ENCODE measurements around the gene RALGAPA1. TPM values are rescaled to one million over a fixed set of nuclear protein-coding genes. Genes with fewer than 3 reads are reported as not detected.

RALGAPA1 gene
- total and polyA plus RNA-seq, 2 donors (not counting 1 experiment from before 2014, with no cell fraction given): 17.3 to 94.0 TPM

DNA sequence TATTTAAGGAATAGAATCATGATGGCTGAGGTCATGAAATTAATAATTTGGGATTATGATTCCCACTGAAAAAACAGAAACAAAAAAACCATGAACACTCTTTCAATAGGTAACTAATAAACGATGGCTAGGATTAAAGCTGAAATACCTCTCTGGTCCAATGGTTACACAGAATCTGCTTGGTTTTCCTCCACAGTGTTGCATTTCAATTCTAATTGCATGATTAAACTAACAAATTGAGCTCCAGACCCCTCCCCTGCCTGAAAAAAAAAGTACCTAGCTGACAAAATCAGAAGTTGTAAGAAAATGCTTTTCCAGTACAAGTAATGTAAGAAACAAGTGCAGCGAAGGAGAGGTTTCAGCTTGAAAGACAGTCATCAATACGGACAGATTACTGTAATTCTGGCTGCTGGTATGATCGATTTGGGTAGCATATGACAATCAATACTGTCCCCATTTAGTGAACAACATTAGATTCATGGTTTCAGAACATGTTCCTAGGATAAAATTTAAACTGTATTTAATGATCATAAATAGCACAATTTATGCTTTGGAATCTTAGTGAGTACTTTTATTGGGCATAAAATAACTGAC, 243.1 kb downstream of the RALGAPA1 start:
- Histone ChIP-seq H3K36me3 (replicated peaks in 1 of 2; ENCODE audit: control extremely low read depth in 1 of 2, control insufficient read depth in 1 of 2, extremely low read depth in 1 of 2, insufficient read depth in 2 of 2, low read length in 1 of 2) (no peaks in the 10 kb centered on the region), H3K27ac (ENCODE audit: low read length in 2 of 2) (no peak overlapping the region), H3K9me3 (ENCODE audit: control extremely low read depth in 1 of 3, control insufficient read depth in 2 of 3, insufficient read depth in 1 of 3, low read length in 2 of 3) (no peaks in the 10 kb centered on the region), H3K4me2 (replicated peaks; ENCODE audit: low read depth, low read length, poor library complexity, severe bottlenecking) (no peak overlapping the region), H3K4me3 (ENCODE audit: control extremely low read depth in 1 of 5, extremely low read depth in 1 of 5, insufficient read depth in 1 of 5, low read depth in 2 of 5, low read length in 4 of 5) (no peak overlapping the region), H2AFZ (ENCODE audit: insufficient read depth, low read depth, low read length, poor library complexity, severe bottlenecking) (no peak overlapping the region), H3K79me2 (ENCODE audit: control insufficient read depth, insufficient read depth, low read length) (no peaks in the 10 kb centered on the region), H3K4me1 (ENCODE audit: control insufficient read depth in 2 of 2, insufficient read depth in 2 of 2, low read length in 2 of 2) (no peaks in the 10 kb centered on the region), H3K9ac (ENCODE audit: low read length) (no peak overlapping the region), H3K27me3 (replicated peaks in 1 of 4; ENCODE audit: control extremely low read depth in 1 of 4, control insufficient read depth in 3 of 4, insufficient read depth in 4 of 4, low read length in 3 of 4) (no peaks in the 10 kb centered on the region), H4K20me1 (ENCODE audit: control insufficient read depth, insufficient read depth, low read length, poor library complexity, severe bottlenecking) (no peaks in the 10 kb centered on the region)
- H3K27ac Mint-ChIP-seq: no peak overlapping the region
- TF ChIP-seq, protein P1, sequence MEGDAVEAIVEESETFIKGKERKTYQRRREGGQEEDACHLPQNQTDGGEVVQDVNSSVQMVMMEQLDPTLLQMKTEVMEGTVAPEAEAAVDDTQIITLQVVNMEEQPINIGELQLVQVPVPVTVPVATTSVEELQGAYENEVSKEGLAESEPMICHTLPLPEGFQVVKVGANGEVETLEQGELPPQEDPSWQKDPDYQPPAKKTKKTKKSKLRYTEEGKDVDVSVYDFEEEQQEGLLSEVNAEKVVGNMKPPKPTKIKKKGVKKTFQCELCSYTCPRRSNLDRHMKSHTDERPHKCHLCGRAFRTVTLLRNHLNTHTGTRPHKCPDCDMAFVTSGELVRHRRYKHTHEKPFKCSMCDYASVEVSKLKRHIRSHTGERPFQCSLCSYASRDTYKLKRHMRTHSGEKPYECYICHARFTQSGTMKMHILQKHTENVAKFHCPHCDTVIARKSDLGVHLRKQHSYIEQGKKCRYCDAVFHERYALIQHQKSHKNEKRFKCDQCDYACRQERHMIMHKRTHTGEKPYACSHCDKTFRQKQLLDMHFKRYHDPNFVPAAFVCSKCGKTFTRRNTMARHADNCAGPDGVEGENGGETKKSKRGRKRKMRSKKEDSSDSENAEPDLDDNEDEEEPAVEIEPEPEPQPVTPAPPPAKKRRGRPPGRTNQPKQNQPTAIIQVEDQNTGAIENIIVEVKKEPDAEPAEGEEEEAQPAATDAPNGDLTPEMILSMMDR (IDR thresholded peaks at IDR 0.05): no peak
- TF ChIP-seq EZH2 (IDR thresholded peaks at IDR 0.05; ENCODE audit: borderline replicate concordance, insufficient read depth, low read depth, low read length, poor library complexity, severe bottlenecking): no peak
- no peaks in the 10 kb centered on the region for H3K27me3 Mint-ChIP-seq
- no CpG with 5 or more reads among the region's 4 CpGs for WGBS (ENCODE audit: insufficient coverage)
- DNase-seq (no peak), ATAC-seq (ENCODE audit: low read depth) (no peak)
- intact Hi-C loops (cut with micrococcal nuclease): no loop called here
- ChIA-PET CTCF (no interaction called here), POLR2A (no interaction called here)
- H3K4me3 Mint-ChIP-seq: no peak overlapping the region
- H3K9me3 Mint-ChIP-seq (ENCODE audit: insufficient read depth): no peaks in the 10 kb centered on the region
- no peaks in the 10 kb centered on the region for H3K4me1 Mint-ChIP-seq

DNA sequence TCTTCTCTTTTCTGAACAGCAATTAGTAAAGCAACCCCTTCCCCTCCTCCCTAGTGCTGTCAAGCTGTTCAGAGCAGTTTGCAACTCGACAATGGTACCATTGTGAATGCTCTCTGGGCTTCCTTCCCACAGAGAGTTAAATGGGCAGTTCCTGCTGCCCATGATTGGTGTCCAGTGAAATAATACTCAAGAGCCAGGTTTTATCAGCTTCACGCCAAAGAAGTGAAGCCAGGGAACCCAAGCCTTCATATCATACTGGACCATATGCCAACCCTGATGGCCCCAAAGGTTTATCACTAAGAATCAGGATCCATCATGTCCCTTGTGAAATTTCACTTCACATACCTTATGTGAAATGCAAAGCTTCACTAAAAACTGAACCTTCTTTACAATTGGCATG, 250.4 kb downstream of the RALGAPA1 start:
- TF ChIP-seq, protein P1 (IDR thresholded peaks at IDR 0.05): no peak
- TF ChIP-seq EZH2 (IDR thresholded peaks at IDR 0.05; ENCODE audit: borderline replicate concordance, insufficient read depth, low read depth, low read length, poor library complexity, severe bottlenecking): no peak
- 100% methylated on average over 2 of the region's 2 CpGs for WGBS (ENCODE audit: insufficient coverage)
- Histone ChIP-seq H3K36me3 (replicated peaks in 1 of 2; ENCODE audit: control extremely low read depth in 1 of 2, control insufficient read depth in 1 of 2, extremely low read depth in 1 of 2, insufficient read depth in 2 of 2, low read length in 1 of 2) (no peaks in the 10 kb centered on the region), H3K4me2 (replicated peaks; ENCODE audit: low read depth, low read length, poor library complexity, severe bottlenecking) (no peak overlapping the region), H3K27me3 (replicated peaks in 1 of 4; ENCODE audit: control extremely low read depth in 1 of 4, control insufficient read depth in 3 of 4, insufficient read depth in 4 of 4, low read length in 3 of 4) (no peaks in the 10 kb centered on the region), H3K4me1 (ENCODE audit: control insufficient read depth in 2 of 2, insufficient read depth in 2 of 2, low read length in 2 of 2) (no peaks in the 10 kb centered on the region), H3K9ac (ENCODE audit: low read length) (no peak overlapping the region), H4K20me1 (ENCODE audit: control insufficient read depth, insufficient read depth, low read length, poor library complexity, severe bottlenecking) (no peaks in the 10 kb centered on the region), H3K27ac (ENCODE audit: low read length in 2 of 2) (no peak overlapping the region), H3K9me3 (ENCODE audit: control extremely low read depth in 1 of 3, control insufficient read depth in 2 of 3, insufficient read depth in 1 of 3, low read length in 2 of 3) (no peaks in the 10 kb centered on the region), H2AFZ (ENCODE audit: insufficient read depth, low read depth, low read length, poor library complexity, severe bottlenecking) (no peak overlapping the region), H3K79me2 (ENCODE audit: control insufficient read depth, insufficient read depth, low read length) (no peaks in the 10 kb centered on the region), H3K4me3 (ENCODE audit: control extremely low read depth in 1 of 5, extremely low read depth in 1 of 5, insufficient read depth in 1 of 5, low read depth in 2 of 5, low read length in 4 of 5) (no peak overlapping the region)
- no peak overlapping the region for H3K27ac Mint-ChIP-seq
- no peak overlapping the region for H3K4me3 Mint-ChIP-seq
- POLR2A ChIA-PET: no interaction called here
- H3K4me1 Mint-ChIP-seq: no peaks in the 10 kb centered on the region
- CTCF ChIA-PET: no interaction called here
- no peaks in the 10 kb centered on the region for H3K9me3 Mint-ChIP-seq (ENCODE audit: insufficient read depth)
- ATAC-seq (ENCODE audit: low read depth): no peak
- DNase-seq: no peak
- intact Hi-C loops (cut with micrococcal nuclease): no loop called here
- H3K27me3 Mint-ChIP-seq: no peaks in the 10 kb centered on the region
